Caco-2 (cell line): Measurements from ENCODE around the gene TTC31. TPM values are rescaled to one million over a fixed set of nuclear protein-coding genes. Genes with fewer than 3 reads are reported as not detected.

Source experiments
- BruUV-seq: library from RNA; stranded (reverse); fragments of 400-500 nt; replicated peaks from 2 replicates; lab custom pipeline; 2021; lab: Mats Ljungman, UMichigan
- CTCF ChIA-PET: fragments of 300-600 bp; sonication (Branson Sonifier 250); formaldehyde crosslinking; loops from one replicate; lab custom pipeline; 2022; ENCODE audit warnings: antibody characterized with exemption; lab: Charles Lee
- POLR2A ChIA-PET: fragments of 300-600 bp; sonication (Branson Sonifier 250); formaldehyde crosslinking; loops from one replicate; lab custom pipeline; 2022; ENCODE audit warnings: antibody characterized with exemption; lab: Charles Lee
- DNase-seq, 2 experiments: peaks; one replicate each; pipeline versions ENCODE4 v3.0.0 to v3.0.0-alpha.2; 2020 to 2022
- H3K27me3 ChIP-seq: replicated peaks from 2 replicates; pipeline ENCODE4 v1.6.0; 2011; ENCODE audit warnings: low read length; ENCODE audit not compliant: control insufficient read depth, insufficient read depth
- H3K36me3 ChIP-seq: 2 replicates; pipeline ENCODE4 v1.5.1; 2011; ENCODE audit warnings: low read length; ENCODE audit not compliant: control insufficient read depth, insufficient read depth
- H3K4me1 ChIP-seq: fragments of 250-450 bp; sonication (Bioruptor Pico); 2 replicates; pipeline ENCODE4 v1.5.1; 2020; ENCODE audit warnings: mild to moderate bottlenecking
- H3K4me3 ChIP-seq: 2 replicates; pipeline ENCODE4 v1.5.1; 2011; ENCODE audit warnings: low read depth, mild to moderate bottlenecking, control low read depth, low read length
- H3K9me3 ChIP-seq: fragments of 250-450 bp; sonication (Bioruptor Pico); 2 replicates; pipeline ENCODE4 v1.5.1; 2020; ENCODE audit warnings: mild to moderate bottlenecking, moderate library complexity
- H3K27ac Mint-ChIP-seq: one replicate; pipeline ENCODE4 v1.8.0; 2022; ENCODE audit warnings: mixed read lengths; ENCODE audit not compliant: unreplicated experiment
- H3K27me3 Mint-ChIP-seq: one replicate; pipeline ENCODE4 v1.8.0; 2022; ENCODE audit warnings: mixed read lengths; ENCODE audit not compliant: insufficient read depth, unreplicated experiment
- H3K36me3 Mint-ChIP-seq: one replicate; pipeline ENCODE4 v1.8.0; 2022; ENCODE audit warnings: mild to moderate bottlenecking, mixed read lengths; ENCODE audit not compliant: insufficient read depth, unreplicated experiment
- H3K4me1 Mint-ChIP-seq: one replicate; pipeline ENCODE4 v1.8.0; 2022; ENCODE audit warnings: low read depth, mixed read lengths; ENCODE audit not compliant: unreplicated experiment
- H3K4me3 Mint-ChIP-seq: one replicate; pipeline ENCODE4 v1.8.0; 2022; ENCODE audit warnings: mild to moderate bottlenecking, moderate library complexity, mixed read lengths; ENCODE audit not compliant: unreplicated experiment
- H3K9me3 Mint-ChIP-seq: one replicate; pipeline ENCODE4 v1.8.0; 2022; ENCODE audit warnings: mixed read lengths; ENCODE audit not compliant: unreplicated experiment
- intact Hi-C: fragments of 100-400 bp; cut with micrococcal nuclease; formaldehyde crosslinking; loops from one replicate; pipeline ENCODE4 v1.10.0; 2022; ENCODE audit not compliant: unreplicated experiment
- total RNA-seq: library from RNA; stranded (reverse); gene quantifications from 2 replicates; pipeline ENCODE4 v1.2.3, GENCODE V29; 2022
- TF ChIP-seq, protein P1 (sequence below), 2 experiments: fragments of 200-600 bp in 1 of 2; IDR thresholded peaks; 1 replicate in 1 of 2; 2 replicates in 1 of 2; pipeline versions ENCODE4 v1.5.1 to v1.8.0; 2011 to 2022; ENCODE audit warnings: antibody characterized with exemption in 1 of 2, control low read depth in 1 of 2, inconsistent platforms in 1 of 2, low read depth in 1 of 2, low read length in 1 of 2, mild to moderate bottlenecking in 1 of 2, moderate library complexity in 1 of 2; ENCODE audit not compliant: insufficient read depth in 1 of 2, severe bottlenecking in 1 of 2, unreplicated experiment in 1 of 2

The TTC31 gene
- total RNA-seq, 1 experiment from 2014 or later = 32.4 TPM

DNA sequence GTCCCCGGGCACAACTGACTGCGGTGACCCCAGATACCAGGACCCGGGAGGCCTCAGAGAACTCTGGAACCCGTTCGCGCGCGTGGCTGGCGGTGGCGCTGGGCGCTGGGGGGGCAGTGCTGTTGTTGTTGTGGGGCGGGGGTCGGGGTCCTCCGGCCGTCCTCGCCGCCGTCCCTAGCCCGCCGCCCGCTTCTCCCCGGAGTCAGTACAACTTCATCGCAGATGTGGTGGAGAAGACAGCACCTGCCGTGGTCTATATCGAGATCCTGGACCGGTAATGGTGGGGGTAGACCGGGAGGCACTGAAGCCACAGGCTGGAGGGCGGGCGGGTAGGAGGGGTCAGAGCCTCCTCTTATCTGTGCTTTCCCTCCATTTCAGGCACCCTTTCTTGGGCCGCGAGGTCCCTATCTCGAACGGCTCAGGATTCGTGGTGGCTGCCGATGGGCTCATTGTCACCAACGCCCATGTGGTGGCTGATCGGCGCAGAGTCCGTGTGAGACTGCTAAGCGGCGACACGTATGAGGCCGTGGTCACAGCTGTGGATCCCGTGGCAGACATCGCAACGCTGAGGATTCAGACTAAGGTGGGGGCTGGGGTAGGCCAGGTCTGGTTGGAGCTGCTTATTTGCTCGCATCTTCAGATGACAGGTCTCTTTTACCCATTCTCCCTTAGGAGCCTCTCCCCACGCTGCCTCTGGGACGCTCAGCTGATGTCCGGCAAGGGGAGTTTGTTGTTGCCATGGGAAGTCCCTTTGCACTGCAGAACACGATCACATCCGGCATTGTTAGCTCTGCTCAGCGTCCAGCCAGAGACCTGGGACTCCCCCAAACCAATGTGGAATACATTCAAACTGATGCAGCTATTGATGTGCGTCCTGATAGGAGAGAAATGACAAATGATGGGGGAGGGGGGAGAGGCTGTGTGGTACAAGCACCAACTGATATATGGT lies 47.6 kb downstream of the TTC31 start:
- intact Hi-C loops = no loop called here
- Mint-ChIP-seq H3K4me1 (peaks cover 18% of the 10 kb centered on the region), H3K4me3 (peak overlapping the region; percentile 99), H3K36me3 (peaks cover 46% of the 10 kb centered on the region), H3K27ac (peak overlapping the region; percentile 99), H3K9me3 (no peaks in the 10 kb centered on the region), H3K27me3 (no peaks in the 10 kb centered on the region)
- peak; percentile 58 to 67 for DNase-seq
- BruUV-seq = TSS peak; percentile 30
- no peaks in the 10 kb centered on the region for H3K27me3 ChIP-seq
- CTCF ChIA-PET = interaction anchor here (0.6 to 1.7 kb wide), 4 partner anchors 16 to 69 kb away, joined by 3 to 7 read pairs (median 4); partner anchors contain the start of genes CCDC142, TLX2 and TTC31
- H3K36me3 ChIP-seq = peaks cover 9% of the 10 kb centered on the region
- POLR2A ChIA-PET = interaction anchor here (0.5 to 2.0 kb wide), 9 partner anchors 8 to 331 kb away, joined by 3 to 7 read pairs (median 4); partner anchors contain the start of genes CCDC142, PCGF1, TTC31 and WBP1
- TF ChIP-seq, protein P1, sequence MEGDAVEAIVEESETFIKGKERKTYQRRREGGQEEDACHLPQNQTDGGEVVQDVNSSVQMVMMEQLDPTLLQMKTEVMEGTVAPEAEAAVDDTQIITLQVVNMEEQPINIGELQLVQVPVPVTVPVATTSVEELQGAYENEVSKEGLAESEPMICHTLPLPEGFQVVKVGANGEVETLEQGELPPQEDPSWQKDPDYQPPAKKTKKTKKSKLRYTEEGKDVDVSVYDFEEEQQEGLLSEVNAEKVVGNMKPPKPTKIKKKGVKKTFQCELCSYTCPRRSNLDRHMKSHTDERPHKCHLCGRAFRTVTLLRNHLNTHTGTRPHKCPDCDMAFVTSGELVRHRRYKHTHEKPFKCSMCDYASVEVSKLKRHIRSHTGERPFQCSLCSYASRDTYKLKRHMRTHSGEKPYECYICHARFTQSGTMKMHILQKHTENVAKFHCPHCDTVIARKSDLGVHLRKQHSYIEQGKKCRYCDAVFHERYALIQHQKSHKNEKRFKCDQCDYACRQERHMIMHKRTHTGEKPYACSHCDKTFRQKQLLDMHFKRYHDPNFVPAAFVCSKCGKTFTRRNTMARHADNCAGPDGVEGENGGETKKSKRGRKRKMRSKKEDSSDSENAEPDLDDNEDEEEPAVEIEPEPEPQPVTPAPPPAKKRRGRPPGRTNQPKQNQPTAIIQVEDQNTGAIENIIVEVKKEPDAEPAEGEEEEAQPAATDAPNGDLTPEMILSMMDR (IDR thresholded peaks at IDR 0.05; ENCODE audit: insufficient read depth in 1 of 2, low read depth in 1 of 2, low read length in 1 of 2, severe bottlenecking in 1 of 2, unreplicated experiment in 1 of 2) = no peak
- peak overlapping the region; percentile 78 for H3K4me3 ChIP-seq
- H3K9me3 ChIP-seq = no peaks in the 10 kb centered on the region
- peaks cover 6% of the 10 kb centered on the region for H3K4me1 ChIP-seq

DNA sequence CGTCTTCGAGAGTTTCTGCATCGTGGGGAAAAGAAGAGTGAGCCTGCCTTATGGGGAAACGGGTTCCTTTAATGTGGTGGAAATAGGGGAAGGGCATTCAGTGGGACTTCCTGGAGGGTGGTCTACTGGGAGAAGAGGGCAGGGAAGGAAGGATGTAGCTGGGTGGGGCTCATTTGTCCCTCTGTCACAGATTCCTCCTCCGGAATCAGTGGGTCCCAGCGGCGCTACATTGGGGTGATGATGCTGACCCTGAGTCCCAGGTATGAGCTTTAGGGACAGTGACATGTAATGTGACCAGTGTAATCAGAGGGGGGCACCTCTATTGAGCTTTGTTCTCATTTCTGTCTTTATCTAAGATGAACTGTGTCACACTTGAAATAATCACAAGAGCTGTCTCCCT lies 48.8 kb downstream of the TTC31 start:
- no peak for DNase-seq
- no TSS peak for BruUV-seq
- peaks cover 18% of the 10 kb centered on the region for H3K4me1 Mint-ChIP-seq
- H3K9me3 ChIP-seq = no peaks in the 10 kb centered on the region
- CTCF ChIA-PET = interaction anchor here (0.5 to 1.4 kb wide), 9 partner anchors 19 to 196 kb away, joined by 3 to 8 read pairs (median 5); partner anchors contain the start of genes CCDC142, MOGS, MRPL53 and TTC31
- intact Hi-C loops = no loop called here
- H3K4me3 Mint-ChIP-seq = peak overlapping the region; percentile 99
- H3K27me3 ChIP-seq = no peaks in the 10 kb centered on the region
- no peak overlapping the region for H3K4me3 ChIP-seq
- no peaks in the 10 kb centered on the region for H3K9me3 Mint-ChIP-seq
- H3K36me3 Mint-ChIP-seq = peaks cover 39% of the 10 kb centered on the region
- TF ChIP-seq, protein P1 (IDR thresholded peaks at IDR 0.05; ENCODE audit: insufficient read depth in 1 of 2, low read depth in 1 of 2, low read length in 1 of 2, severe bottlenecking in 1 of 2, unreplicated experiment in 1 of 2) = no peak
- no peaks in the 10 kb centered on the region for H3K27me3 Mint-ChIP-seq
- peaks cover 6% of the 10 kb centered on the region for H3K4me1 ChIP-seq
- POLR2A ChIA-PET = no interaction called here
- H3K27ac Mint-ChIP-seq = no peak overlapping the region
- H3K36me3 ChIP-seq = peaks cover 5% of the 10 kb centered on the region

DNA sequence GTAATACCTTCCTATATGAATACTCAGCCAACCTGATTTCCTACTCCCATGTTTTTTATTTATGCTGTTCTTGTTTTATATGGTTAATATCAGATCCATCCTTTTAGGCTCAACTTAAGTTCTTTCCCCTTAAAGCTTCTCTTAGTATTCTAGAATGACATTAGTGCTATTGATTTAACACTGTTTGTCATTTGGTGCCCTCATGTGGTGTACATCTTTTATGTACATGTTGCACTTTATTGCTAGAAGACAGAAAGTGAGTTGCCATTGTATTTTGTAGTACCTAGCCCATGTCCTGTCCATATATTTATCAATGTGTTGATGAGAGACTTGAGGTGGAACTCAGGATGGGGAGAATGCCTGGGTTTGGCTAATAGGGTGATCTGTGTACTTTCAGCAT lies 49.3 kb downstream of the TTC31 start:
- POLR2A ChIA-PET = no interaction called here
- no peaks in the 10 kb centered on the region for H3K9me3 ChIP-seq
- peaks cover 6% of the 10 kb centered on the region for H3K4me1 ChIP-seq
- no peak overlapping the region for H3K4me3 ChIP-seq
- Mint-ChIP-seq H3K27me3 (no peaks in the 10 kb centered on the region), H3K27ac (no peak overlapping the region), H3K4me3 (peak overlapping the region; percentile 99), H3K9me3 (no peaks in the 10 kb centered on the region), H3K36me3 (peaks cover 34% of the 10 kb centered on the region), H3K4me1 (peaks cover 18% of the 10 kb centered on the region)
- peak in 1 of 2 experiments; percentile 33 for DNase-seq
- no peaks in the 10 kb centered on the region for H3K27me3 ChIP-seq
- CTCF ChIA-PET = interaction anchor here (0.5 to 1.4 kb wide), 9 partner anchors 20 to 197 kb away, joined by 3 to 8 read pairs (median 5); partner anchors contain the start of genes CCDC142, MOGS, MRPL53 and TTC31
- H3K36me3 ChIP-seq = peaks cover 1% of the 10 kb centered on the region
- intact Hi-C loops = no loop called here
- BruUV-seq = no TSS peak
- TF ChIP-seq, protein P1 (IDR thresholded peaks at IDR 0.05; ENCODE audit: insufficient read depth in 1 of 2, low read depth in 1 of 2, low read length in 1 of 2, severe bottlenecking in 1 of 2, unreplicated experiment in 1 of 2) = peak; percentile 8 to 16
